H4 (cell line): ENCODE results near the gene TLE1. TPM values are rescaled to one million over a fixed set of nuclear protein-coding genes. Genes with fewer than 3 reads are reported as not detected.

ENCODE experiments used
- DNase-seq: peaks from one replicate; pipeline ENCODE4 v3.0.0-alpha.2; 2015; ENCODE audit warnings: low spot score
- total RNA-seq: library from RNA; depleted of rRNA; stranded (reverse); fragments of >200 nt; shearing (Covaris generic); gene quantifications from 2 replicates; pipeline ENCODE4 v1.2.3, GENCODE V29; 2014

Gene TLE1
- total RNA-seq, 1 experiment from 2014 or later: 8.7 TPM

DNA sequence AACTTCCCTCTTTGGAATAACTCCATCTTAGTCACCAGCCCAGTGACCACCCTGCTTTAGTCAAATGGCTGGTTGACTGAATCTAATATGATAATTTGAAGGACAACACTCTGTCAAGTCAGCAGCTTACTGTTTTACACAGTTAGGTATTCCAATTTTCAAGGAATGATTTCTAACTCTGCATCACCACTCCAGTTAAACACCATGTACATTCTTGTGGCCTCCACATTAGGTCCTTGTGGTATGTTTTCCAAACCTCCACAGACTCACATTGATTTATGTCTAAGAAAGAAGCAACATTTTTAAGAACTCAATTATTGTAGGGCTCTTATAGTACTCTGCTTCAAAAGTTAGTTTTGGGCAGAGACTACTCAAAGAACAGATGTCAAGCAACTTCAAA is 110.7 kb downstream of the TLE1 start:
- DNase-seq: no peak

DNA sequence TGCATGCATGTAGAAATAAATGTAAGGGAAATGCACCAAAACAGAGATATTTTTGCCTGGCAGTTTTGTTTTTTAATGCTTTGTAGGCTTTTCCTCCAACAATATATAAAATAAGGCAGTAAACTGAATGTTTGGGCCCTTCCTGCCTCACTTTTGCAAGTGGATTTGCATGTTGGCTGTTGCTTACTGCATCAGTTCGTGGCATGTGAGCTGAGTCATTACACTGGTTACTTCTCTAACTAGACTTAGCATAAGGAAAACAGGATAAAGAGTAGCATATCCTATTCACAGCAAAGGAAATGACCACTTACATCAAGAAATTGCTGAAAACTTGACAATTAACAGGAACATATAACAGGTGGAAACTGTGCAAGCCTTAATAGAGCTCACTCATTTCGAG is 113.4 kb downstream of the TLE1 start:
- no peak for DNase-seq

DNA sequence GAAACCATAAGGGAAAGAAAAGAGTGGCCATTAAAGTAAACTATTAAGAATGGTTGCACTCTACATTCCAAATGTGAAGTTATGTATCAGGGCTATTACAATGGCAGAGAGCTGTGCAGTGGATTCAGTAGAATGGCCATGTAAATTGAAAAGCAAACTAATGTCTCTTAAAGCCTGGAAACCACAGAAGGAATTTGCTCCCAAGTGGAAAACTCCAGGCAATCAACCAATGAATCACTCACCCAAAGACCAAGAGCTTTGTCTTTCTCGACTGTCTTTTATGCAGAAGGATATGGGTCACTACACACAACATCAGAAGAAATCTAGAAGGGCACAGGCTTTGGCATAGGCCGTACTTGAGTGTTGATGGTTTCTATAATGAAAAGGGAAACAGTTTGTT is 114.9 kb downstream of the TLE1 start:
- DNase-seq: no peak

DNA sequence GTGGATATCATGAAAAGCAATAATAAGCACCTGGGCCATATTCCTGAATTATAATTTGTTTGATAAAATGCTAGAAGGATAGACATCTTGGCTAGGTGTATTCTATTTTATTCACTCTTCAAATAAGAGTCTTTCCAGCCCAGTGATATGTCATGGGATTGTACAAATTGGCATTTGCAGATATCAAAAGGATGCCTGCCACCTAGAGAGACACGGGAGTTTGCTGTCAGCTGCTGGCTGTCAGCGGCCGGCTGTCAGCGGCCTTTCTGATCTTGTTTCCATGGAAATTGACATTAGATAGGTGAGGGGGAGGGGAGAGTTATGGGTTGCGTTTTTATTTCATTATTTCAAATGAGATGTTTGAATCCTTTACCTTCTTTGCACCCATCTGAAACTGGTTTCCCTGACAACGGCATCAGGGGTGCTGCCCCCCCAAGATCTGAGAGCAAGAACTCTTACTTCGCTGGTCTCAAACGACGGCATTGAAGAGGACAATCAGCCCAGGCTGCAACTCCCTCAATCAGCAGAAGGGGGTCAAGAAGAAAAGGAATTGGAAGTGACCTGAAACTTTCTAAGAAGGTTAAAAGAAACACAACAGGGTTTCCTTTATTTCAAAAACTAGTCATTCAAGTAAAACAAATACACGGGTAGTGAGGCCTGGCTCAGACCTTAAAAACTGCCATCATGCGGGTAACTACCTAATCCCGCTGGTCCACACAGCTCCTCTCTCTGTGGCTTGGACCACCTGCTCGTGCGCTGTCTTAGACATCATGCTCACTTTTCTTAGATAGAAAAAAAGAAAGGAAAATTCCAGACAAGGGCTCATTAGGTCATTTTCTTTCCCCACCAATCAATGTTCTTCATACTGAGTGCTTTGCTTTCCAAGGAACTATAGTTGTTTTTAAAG is 115.7 kb downstream of the TLE1 start:
- DNase-seq: no peak

DNA sequence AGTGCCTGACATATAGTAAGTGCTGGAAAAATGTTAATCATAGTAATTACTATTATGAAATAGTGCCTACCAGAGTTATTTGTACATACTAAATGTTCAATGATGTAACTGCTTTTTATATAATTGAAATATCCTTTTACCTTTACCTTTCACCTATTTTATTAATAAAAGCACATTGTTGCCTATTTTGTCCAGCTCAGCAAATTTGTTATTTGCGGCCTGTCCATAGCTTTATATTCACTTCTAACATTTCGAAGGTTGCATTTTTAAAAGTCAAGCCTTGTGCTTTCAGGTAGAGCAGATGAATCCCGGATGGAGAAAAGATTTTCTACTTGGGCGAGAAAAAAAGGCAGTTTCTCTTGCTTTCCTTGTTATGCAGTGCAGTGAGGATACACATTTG is 119.3 kb downstream of the TLE1 start:
- no peak for DNase-seq

DNA sequence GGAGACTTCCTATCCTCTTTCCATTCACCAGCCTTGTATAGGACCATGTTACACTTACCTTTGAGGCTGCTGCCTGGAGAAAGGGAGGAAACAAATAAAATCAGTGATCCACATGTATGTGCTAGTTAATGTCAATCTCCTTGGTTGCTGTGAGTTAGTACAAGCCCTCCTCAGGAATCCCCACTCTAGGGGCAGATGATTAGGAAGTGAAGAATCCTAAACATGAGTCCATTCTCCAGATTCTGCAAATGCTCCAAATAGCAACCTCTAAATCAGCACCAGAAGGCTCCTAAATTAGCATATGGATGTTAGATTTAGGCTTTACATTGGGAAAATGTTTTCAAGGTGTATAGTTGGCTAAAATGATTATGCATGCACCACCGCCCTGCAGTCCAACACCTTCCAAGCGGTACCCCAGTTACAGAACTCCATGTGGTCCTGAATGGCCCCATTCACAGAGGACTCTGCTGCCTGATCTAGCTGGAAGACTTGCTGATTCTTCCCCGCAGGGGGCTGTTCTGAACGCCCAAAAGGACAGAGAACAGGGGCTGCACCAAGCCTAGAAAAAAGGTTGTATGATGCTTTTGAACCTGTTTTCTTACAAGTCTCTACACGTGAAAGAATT is 123.2 kb downstream of the TLE1 start:
- no peak for DNase-seq

DNA sequence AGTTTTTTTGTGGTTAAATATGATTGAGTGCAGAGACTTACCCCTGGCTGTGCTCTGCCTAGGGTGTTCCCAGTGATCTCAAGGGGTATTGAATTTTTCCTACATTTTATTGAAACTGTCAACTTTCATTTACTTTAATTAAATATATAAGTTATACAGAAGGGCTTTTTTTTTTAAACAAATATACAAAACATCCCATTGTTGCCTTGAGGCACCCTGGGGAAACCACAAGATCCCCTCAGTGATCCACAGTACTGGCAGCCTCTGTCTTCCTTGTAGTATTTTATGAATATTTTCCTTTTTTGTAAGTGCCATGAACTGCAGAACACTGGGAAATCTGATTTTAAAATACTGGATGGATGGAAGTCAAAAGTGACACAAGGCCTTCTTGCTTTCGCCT is 123.7 kb downstream of the TLE1 start:
- DNase-seq: no peak

DNA sequence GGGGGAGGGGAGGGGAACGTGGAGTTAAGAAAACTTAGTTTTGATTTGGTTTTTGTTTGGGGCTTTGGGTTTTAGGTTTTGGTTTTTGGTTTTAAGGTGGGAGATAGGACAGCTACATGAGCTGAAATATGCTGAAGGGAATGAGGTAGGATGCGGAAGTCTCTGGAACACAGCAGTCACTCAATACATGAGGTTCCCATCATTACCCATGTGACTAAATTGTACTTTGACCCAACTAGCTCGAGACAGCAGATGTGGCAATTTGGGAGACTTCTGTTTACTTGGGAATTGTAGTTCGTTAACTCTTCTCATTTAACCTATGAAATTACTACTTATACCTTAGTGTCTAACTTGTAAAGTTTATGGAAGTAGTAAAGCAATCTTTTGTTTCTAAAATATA is 124.2 kb downstream of the TLE1 start:
- DNase-seq: no peak

DNA sequence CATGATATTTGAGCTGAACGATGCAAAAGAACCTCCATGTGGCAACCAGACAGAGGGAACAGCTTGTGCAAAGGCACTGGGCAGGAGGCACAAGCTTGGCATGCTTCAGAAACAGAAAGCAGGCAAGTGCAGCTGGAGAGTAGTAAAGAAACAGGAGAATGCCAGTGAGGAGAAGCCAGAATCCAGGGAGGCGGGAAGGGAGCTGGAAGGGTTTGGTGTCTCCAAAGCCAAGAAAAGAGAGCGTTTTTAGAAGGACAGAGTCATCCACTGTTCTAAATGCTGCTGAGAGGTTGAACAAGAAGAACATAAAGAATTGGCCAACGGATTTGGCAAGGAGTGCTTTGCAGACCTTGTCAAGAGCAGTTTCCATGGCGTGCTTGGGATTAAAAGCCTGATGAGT is 124.7 kb downstream of the TLE1 start:
- no peak for DNase-seq

DNA sequence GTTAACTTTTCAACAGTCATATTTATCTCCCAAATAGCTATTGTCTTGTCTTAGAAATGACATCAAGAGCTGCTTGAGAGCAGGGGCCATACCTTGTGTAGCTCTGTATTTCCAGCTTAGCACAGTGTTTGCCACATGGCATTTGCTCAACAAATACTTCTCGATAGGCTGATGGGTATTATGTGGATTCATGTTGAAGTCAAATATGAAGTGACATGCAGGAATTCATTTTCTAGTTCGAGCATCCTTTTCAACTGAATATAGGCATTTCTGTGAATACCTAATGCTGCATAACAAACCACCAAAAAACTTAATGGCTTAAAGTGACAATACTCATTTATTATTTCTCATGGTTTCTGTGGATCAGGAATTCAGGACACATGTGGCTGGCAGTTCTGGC is 125.6 kb downstream of the TLE1 start:
- no peak for DNase-seq

DNA sequence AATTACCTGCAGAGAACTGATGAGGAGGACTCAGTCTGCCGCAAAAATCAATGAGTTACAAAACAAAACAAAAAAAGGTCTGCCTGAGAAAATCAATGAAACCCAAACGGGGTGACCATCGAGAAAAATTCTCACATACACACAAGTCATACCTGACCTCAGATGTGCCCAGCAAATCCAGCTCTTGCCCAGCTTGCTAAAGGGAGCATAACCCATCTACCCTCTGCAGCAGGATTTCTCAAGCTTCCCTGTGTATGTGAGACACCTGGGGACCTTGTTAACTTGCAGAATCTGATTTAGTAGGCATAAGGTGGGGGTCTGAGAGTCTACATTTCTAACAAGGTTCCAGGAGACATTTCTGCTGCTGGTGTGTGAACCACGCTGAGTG is 126.3 kb downstream of the TLE1 start:
- no peak for DNase-seq

DNA sequence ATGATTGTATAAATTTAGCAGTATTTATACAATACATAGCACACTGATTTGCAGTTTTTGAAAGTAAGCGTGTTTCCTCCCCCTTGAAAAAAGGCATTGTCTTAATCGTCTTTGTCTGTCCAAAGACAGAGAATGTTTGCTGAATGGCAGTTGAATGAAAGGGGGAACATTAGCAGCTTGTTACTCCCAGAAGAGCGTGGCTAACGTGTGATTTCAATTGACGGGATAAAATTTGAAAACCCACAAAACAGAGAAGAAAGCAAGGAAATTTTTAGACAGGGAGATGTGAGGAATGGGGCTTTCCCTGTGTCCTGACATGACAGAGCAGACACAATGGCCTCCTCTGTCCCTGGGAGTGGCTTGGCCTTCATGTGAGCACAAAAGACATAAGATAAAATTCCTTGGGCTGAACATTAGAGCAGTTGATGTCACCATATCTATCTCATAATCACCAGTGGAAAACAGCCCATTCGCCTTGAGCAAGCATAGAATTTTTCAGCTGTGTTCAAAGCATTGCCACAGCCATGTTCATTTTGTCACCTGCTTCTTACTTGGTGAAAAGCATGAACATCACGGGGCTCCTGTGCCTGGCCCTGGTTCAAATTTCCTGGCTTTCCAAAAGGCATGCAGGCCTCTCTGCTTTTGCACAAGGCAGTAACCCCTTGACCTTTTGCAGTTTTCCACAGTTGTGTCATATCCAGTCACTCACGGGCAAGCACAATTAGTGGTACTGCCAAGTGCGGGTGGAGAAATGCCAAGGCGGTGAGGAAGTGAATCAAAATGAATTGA is 126.9 kb downstream of the TLE1 start:
- DNase-seq: peak; percentile 67

DNA sequence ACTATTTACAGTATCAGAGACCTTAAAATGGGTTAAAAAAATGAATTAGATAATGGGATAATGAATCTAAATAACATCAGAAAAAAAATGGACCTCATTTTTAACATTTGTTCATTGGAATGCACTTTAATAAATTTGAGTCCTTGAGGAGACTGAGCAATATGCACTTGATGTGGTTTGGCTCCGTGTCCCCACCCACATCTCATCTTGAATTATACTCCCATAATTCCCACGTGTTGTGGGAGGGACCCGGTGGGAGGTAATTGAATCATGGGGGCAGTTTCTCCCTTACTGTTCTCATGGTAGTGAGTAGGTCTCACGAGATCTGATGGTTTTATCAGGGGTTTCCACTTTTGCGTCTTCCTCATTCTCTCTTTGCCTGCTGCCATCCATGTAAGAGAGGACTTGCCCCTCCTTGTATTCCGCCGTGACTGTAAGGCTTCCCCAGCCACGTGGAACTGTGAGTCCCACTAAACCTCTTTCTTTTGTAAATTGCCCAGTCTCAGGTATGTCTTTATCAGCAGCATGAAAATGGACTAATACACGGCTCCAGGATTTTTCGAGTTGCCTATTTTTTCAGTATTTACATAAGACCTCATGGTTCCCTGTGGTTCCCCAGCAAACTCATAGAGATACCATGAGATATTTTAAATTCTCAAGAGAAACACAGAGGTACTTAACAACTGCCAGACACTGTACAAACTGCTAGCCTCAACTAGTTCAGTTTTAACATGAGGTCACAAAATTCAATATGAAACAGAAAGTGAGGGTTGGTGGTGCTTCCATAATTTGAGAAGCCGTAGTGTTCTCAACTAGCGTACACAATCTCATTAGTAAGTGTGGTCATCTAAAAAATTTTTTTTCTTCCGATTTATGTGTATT is 128.3 kb downstream of the TLE1 start:
- no peak for DNase-seq

DNA sequence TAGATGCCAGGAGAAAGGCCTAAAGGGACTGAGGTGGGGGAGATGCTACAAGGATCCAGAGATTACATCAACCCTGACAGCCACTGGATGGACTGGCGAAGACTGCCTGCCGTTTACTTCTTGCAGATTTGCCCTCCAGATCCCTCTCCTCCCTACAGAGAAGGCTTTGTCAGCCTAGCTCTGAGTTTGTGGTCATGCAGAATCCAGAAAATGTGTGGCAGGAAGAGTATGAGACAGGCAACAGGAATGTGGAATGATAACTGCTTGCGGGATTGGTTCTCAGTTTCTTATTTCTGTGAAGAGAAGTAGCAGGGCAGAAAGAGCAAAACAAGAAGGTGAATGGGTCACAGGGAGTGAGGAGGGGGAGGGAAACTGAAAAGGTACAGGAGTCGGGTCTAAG is 129.6 kb downstream of the TLE1 start:
- DNase-seq: peak; percentile 91

DNA sequence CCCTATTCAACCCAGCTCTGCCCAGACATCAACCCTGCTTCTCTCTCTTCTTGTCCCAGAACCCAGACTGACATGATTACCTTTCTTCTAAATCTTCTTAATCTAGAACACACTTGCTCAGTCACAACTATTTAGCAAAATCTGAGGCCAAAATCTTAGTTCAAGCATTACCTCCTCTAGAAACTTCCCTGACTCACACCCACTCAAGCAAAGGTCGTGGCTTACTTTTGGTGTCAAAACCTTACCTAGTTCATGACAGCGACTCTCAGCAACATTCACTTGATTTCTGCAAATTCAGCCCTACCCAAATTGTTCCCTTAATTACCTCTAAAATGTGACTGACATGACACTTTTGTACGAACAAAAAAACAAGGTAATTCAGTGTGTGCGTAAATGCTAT is 130.2 kb downstream of the TLE1 start:
- no peak for DNase-seq

DNA sequence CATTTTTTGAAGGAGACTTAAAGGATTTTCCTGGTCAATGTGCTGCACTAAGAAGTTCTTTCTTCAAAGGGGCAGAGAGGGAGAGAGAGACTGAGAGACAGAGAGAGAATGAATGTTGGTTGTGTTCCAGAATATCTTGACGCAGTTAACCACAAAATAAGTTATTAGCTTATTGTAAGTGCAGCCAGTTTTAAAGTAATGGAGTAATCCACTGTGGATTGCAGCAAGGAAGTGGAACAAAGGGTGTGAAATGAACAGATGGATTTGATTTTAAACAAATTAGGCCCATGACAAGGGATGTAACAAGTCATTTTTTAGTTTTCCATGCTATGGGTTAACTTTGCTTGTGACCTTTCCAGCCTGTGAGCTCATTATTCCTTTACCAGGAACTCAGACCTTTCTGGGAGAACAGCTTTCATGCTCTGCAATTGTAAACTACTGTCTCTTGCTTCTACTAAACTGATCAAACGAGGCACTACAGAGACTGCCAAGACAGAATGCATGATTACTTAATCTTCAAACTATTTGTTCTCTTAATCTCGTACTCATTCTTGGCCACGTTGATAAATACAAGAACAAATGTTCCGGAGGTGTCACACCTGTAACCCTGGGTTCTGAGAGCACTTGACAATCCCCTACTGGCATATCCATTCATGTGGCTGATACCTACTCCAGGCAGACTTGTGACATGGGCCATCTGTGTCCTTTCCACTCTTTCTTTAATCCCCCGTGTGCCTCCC is 131.1 kb downstream of the TLE1 start:
- DNase-seq: peak; percentile 50

DNA sequence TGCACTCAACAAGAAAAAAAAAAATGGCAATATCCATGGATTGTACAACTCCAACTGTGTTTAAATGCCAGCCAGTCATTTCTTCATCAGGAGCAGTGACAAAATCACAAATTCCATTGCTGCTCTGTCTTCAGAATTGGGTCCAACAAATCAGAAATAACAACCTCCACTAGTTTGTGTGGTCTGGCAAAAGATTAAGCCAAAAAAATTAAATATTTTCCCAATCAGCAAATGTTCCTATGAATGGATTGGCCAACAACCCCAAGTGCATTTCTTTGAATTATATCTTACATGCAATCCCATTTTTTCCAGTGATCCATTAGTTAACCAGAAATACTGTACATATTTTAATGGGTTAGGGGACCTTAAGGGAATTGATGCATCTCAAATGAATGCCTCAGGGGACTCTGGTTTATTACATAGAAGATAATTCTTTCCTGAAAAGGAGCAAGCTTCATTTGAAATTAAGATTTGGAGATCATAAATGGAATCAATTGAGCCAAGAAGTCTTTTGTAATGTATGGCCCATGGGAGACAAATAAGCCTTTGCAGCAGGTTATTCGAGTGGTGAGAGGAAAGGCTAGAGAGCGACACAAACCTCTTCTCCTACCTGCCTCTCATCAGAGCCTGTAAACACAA is 131.8 kb downstream of the TLE1 start:
- DNase-seq: no peak

DNA sequence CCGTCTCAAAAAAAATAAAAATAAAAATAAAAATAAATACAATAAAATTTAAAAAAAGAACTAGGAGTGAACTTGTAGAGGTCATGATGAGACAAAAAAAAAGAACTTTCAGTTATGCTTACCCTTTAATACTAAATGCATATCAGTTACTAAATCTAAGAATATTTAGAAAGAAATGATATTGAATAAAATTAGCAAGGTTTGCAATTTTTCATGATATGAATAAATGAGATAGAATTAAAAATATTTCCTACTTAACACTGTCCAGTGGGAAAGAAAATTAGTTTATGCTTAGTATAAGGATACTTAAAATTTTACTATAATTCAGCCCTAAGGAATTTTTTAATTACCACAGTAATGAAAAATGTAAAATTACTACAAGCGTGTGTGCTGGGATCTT is 132.4 kb downstream of the TLE1 start:
- DNase-seq: no peak

DNA sequence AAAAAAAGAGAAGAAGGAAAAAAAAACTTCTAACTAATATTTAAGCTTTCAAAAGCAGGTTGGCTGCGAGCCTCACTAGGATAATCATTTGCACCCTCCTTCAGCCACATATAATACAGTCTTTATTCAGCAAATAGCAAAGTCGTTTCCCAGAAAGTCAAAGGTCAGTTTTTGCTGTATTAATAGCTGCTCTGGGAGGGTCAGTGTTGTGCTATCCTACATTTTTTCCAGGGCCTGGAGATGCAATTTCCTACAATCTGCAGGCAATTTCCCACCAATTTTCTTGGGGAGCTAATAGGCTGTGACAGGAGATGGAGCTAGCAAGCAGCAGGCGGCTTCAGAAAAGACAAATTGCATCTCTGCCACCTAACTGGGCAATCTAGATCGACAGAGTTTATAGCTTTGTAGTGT is 136.8 kb downstream of the TLE1 start:
- DNase-seq: no peak

DNA sequence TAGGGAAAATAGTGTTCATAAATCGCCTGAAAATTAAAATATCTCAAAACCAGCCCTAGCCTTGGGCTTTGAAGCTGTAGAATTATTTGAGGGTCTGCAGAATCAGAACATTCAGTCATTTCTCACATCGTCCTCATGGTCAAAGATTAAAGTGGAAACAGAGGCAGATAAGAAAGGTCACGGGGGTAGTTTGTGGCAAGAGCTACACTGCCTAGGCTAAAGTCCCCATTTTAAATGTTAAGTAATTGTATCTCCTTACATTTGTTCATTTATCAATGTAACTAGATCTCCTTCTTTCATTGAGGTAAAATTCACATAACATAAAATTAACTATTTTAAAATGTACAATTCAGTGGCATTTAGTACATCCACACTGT is 139.2 kb downstream of the TLE1 start:
- DNase-seq: no peak
